Measurements from ENCODE around the gene CNTNAP5.

GRCh38 chr2:124607679-124608078, 582.6 kb downstream of the CNTNAP5 start:
- no peak for TF ChIP-seq POLR2AphosphoS5 (IDR thresholded peaks at IDR 0.05; ENCODE audit: insufficient read depth, low read depth, low read length)
- TF ChIP-seq GATA2 (IDR thresholded peaks at IDR 0.05; ENCODE audit: insufficient read depth, insufficient read length, low read depth, low read length), result no peak
- no peak for TF ChIP-seq POLR2A (IDR thresholded peaks at IDR 0.05; ENCODE audit: low read depth, low read length)
- TF ChIP-seq CTCF (IDR thresholded peaks at IDR 0.05; ENCODE audit: extremely low read depth in 1 of 2, insufficient read depth in 1 of 2, low read depth in 1 of 2, low read length in 2 of 2), result no peak
- TF ChIP-seq FOS (IDR thresholded peaks at IDR 0.05; ENCODE audit: borderline replicate concordance, insufficient read depth, low read length), result no peak
- no peak for TF ChIP-seq JUN (IDR thresholded peaks at IDR 0.05; ENCODE audit: borderline replicate concordance, insufficient read depth, insufficient read length, low read depth)
- no peak for TF ChIP-seq MYC (IDR thresholded peaks at IDR 0.05; ENCODE audit: low read depth, low read length)
- TF ChIP-seq EZH2 (IDR thresholded peaks at IDR 0.05; ENCODE audit: borderline replicate concordance, low read depth, low read length, severe bottlenecking), result no peak
- TF ChIP-seq MAX (IDR thresholded peaks at IDR 0.05; ENCODE audit: insufficient read depth, insufficient read length), result no peak

Data from endothelial cell of umbilical vein (primary cell).